Kidney (tissue), 14 donors: ENCODE results near the gene MVB12A. TPM values are rescaled to one million over a fixed set of nuclear protein-coding genes. Genes with fewer than 3 reads are reported as not detected.

Experiments
- DNase-seq, 5 donors: peaks; one replicate each; pipeline ENCODE4 v3.0.0-alpha.2; 2013 to 2020
- FAIRE-seq: peaks from 2 replicates; lab custom pipeline; 2012; peaks lifted over from hg19 to GRCh38; lab: Jason Lieb, UNC
- H3K27ac ChIP-seq, 2 donors: one replicate each; pipeline ENCODE4 v1.7.0; 2013; ENCODE audit warnings: low read depth in 2 of 2, low read length in 2 of 2, inconsistent platforms in 1 of 2
- H3K27me3 ChIP-seq: one replicate; pipeline ENCODE4 v1.7.1; 2013; ENCODE audit warnings: low read length, inconsistent platforms; ENCODE audit not compliant: control insufficient read depth, insufficient read depth
- H3K36me3 ChIP-seq, 3 donors: one replicate each; pipeline versions ENCODE4 v1.7.0 to v1.7.1; 2013; ENCODE audit warnings: low read length in 3 of 3, control low read depth in 1 of 3, inconsistent platforms in 1 of 3; ENCODE audit not compliant: insufficient read depth in 3 of 3, control insufficient read depth in 2 of 3
- H3K4me1 ChIP-seq, 3 donors: one replicate each; pipeline versions ENCODE4 v1.7.0 to v1.7.1; 2013; ENCODE audit warnings: low read length in 3 of 3, inconsistent platforms in 1 of 3, low read depth in 1 of 3; ENCODE audit not compliant: control insufficient read depth in 2 of 3, insufficient read depth in 2 of 3
- H3K4me3 ChIP-seq, 3 donors: one replicate each; pipeline versions ENCODE4 v1.7.0 to v1.8.1; 2013; ENCODE audit warnings: low read length in 3 of 3, control low read depth in 1 of 3, inconsistent platforms in 1 of 3
- H3K9ac ChIP-seq, 3 donors: one replicate each; pipeline versions ENCODE4 v1.7.0 to v1.7.1; 2013; ENCODE audit warnings: low read length in 3 of 3, control low read depth in 1 of 3, inconsistent platforms in 1 of 3
- H3K9me3 ChIP-seq, 3 donors: one replicate each; pipeline versions ENCODE4 v1.7.0 to v1.7.1; 2013; ENCODE audit warnings: low read length in 3 of 3, control low read depth in 1 of 3, inconsistent platforms in 1 of 3; ENCODE audit not compliant: control insufficient read depth in 2 of 3, insufficient read depth in 1 of 3
- intact Hi-C: fragments of 100-400 bp; cut with DNase I; formaldehyde crosslinking; loops from one replicate; pipeline ENCODE4 v1.11.1; 2022
- polyA plus RNA-seq: library from polyadenylated mRNA; stranded (reverse); fragments of 350-450 nt; fragmentation: Illumina TruSeq; extraction: RNeasy Lipid Tissue Mini Kit (QIAGEN cat#74804); gene quantifications from one replicate; pipeline ENCODE4 v1.2.3, GENCODE V29; 2014; ENCODE audit warnings: low read depth, low replicate concordance; ENCODE audit not compliant: insufficient read depth
- total RNA-seq: library from RNA; stranded (reverse); fragmentation: NEBNext Ultra II Directional; extraction: Animal tissue kit (Norgen Biotek cat#: 25700); gene quantifications from one replicate; pipeline ENCODE4 v1.2.1, GENCODE V29; 2021
- TF ChIP-seq, protein P1 (sequence below): IDR thresholded peaks from 3 replicates; pipeline ENCODE4 v1.5.1; 2012; ENCODE audit warnings: mild to moderate bottlenecking, moderate library complexity, borderline replicate concordance; ENCODE audit not compliant: insufficient read depth; ENCODE audit errors: extremely low read depth
- donor health status: control.
- donor health status: control.
- donor health status: control.
- donor health status: control.
- donor health status: control.
- donor health status: DM: yes; HTN: yes; CAD: no.
- donor health status: Normal renal cell carcinoma (clear cell type).

Gene MVB12A
- total and polyA plus RNA-seq, 2 donors from 2014 or later = 57.6 to 88.3 TPM

DNA sequence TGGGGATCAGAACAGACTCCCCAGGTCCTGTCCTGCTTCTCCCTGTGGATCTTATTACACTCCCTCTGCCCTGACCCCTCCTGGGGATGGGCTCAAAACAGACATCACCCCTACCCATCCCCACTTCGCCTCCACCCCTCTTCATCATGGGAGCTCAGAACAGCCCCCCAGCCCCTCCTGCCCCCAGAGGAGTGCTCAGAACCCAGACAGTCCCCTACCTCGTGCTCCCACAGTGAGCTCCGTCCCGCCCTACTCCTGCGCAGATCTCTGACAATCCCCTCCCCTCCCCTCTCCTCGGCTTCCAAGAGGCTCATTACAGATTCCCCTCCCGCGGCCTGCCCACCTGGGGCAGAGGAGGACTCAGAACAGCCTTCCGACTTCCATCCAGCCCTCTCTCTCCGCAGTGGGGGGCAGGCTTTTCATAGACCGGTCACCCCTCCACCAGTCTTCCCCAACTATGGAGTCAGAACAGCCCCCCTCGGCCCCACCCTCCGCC is 34.8 kb downstream of the MVB12A start:
- Histone ChIP-seq H3K27me3 (peaks cover 10% of the 10 kb centered on the region), H3K9ac (no peak overlapping the region), H3K4me1 (peaks cover 0 to 4% (median 0%) of the 10 kb centered on the region in 3 donors), H3K4me3 (no peak overlapping the region), H3K27ac (no peak overlapping the region), H3K9me3 (no peaks in the 10 kb centered on the region), H3K36me3 (no peaks in the 10 kb centered on the region)
- TF ChIP-seq, protein P1, sequence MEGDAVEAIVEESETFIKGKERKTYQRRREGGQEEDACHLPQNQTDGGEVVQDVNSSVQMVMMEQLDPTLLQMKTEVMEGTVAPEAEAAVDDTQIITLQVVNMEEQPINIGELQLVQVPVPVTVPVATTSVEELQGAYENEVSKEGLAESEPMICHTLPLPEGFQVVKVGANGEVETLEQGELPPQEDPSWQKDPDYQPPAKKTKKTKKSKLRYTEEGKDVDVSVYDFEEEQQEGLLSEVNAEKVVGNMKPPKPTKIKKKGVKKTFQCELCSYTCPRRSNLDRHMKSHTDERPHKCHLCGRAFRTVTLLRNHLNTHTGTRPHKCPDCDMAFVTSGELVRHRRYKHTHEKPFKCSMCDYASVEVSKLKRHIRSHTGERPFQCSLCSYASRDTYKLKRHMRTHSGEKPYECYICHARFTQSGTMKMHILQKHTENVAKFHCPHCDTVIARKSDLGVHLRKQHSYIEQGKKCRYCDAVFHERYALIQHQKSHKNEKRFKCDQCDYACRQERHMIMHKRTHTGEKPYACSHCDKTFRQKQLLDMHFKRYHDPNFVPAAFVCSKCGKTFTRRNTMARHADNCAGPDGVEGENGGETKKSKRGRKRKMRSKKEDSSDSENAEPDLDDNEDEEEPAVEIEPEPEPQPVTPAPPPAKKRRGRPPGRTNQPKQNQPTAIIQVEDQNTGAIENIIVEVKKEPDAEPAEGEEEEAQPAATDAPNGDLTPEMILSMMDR = no peak
- peak in 4 of 5 donors; percentile 41 to 68 (median 51) for DNase-seq
- FAIRE-seq = no peak
- intact Hi-C loops = no loop called here

DNA sequence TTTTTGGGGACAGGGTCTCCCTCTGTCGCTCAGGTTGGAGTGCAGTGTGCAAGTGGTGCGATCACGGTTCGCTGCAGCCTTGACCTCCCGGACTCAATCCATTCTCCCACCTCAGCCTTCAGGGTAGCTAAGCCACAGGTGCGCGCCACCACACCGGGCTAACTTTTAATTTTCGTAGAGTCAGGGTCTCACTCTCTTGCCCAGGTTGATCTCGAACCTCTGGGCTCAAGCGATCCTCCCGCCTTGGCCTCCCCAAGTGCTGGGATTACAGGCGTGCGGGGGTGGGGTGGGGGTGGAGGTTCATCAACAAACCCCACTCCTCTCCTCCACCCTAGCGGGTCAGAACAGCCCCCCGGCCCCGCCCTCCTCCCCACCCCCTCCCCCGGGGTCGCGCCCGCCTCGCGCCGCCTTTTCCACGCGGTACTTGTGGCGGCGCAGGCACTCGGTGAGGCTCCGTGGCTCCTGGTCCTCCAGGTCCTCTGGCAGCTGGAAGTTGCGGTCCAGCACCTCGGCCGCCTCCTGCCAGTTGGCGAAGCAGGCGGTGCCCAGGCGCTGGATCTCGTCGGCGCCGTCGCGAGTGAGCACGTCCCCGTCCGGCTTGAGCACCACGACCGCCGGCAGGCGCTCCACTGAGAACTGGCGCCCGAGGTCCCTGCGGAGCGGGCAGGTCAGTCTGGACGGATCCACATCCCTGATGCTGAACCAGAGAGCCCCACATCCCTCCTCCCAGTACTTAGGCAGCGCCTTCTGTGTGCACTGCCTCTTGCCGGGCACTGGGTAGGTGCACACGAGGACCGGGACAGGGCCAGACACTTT is 35.7 kb downstream of the MVB12A start:
- Histone ChIP-seq H3K27me3 (peaks cover 10% of the 10 kb centered on the region), H3K9me3 (no peaks in the 10 kb centered on the region), H3K27ac (no peak overlapping the region), H3K36me3 (no peaks in the 10 kb centered on the region), H3K4me3 (no peak overlapping the region), H3K4me1 (peaks cover 0 to 4% (median 0%) of the 10 kb centered on the region in 3 donors), H3K9ac (no peak overlapping the region)
- peak; percentile 63 to 75 (median 70) for DNase-seq
- intact Hi-C loops = no loop called here
- TF ChIP-seq, protein P1 = no peak
- FAIRE-seq = no peak

DNA sequence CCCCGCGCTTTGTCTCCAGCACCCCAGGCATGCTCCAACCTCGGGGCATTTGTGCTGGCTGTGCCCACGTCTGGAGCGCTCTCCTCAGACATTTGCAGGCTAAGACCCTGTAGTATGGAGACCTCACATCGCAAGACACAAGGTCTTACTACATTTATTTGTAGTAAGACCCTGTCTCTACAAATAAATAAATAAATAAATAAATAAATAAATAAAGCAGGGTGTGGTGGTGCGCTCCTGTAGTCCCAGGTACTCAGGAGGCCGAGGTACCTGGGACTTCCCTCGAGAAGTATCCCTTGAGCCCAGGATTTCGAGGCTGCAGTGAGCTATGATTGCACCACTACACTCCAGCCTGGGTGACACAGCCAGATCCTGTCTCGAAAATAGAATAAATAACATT is 36.3 kb downstream of the MVB12A start:
- Histone ChIP-seq H3K36me3 (no peaks in the 10 kb centered on the region), H3K9ac (no peak overlapping the region), H3K27ac (no peak overlapping the region), H3K4me1 (peaks cover 0 to 4% (median 0%) of the 10 kb centered on the region in 3 donors), H3K4me3 (no peak overlapping the region), H3K27me3 (peaks cover 10% of the 10 kb centered on the region), H3K9me3 (no peaks in the 10 kb centered on the region)
- no peak for DNase-seq
- TF ChIP-seq, protein P1 = no peak
- no peak for FAIRE-seq
- intact Hi-C loops = no loop called here
